GM19397 (cell line): Measurements from ENCODE around the gene VEPH1.

Experiments used
- ATAC-seq: cut with Tn5 transposase; IDR thresholded peaks from one replicate; pipeline ENCODE4 v1.9.1; 2021; ENCODE audit warnings: mild to moderate bottlenecking, moderate library complexity; ENCODE audit not compliant: unreplicated experiment

VEPH1 gene

GRCh38 chr3:157313186-157313585, 190.0 kb downstream of the VEPH1 start:
- ATAC-seq = no peak

GRCh38 chr3:157312376-157312745, 190.9 kb downstream of the VEPH1 start:
- ATAC-seq = no peak

- no peak for ATAC-seq
These were observed 191.4 kb downstream of the VEPH1 start for GRCh38 chr3:157311633-157312375.

- ATAC-seq = no peak
These were observed 192.7 kb downstream of the VEPH1 start for GRCh38 chr3:157310329-157311052.

- no peak for ATAC-seq
These were observed 196.7 kb downstream of the VEPH1 start for GRCh38 chr3:157306502-157306901.

- no peak for ATAC-seq
These were observed 197.8 kb downstream of the VEPH1 start for GRCh38 chr3:157305392-157305791.

- no peak for ATAC-seq
These were observed 201.5 kb downstream of the VEPH1 start for GRCh38 chr3:157301755-157302154.

- no peak for ATAC-seq
These were observed 202.1 kb downstream of the VEPH1 start for GRCh38 chr3:157300981-157301663.

GRCh38 chr3:157300094-157300493, 203.1 kb downstream of the VEPH1 start:
- ATAC-seq = no peak

- no peak for ATAC-seq
These were observed 205.8 kb downstream of the VEPH1 start for GRCh38 chr3:157297328-157297915.

- ATAC-seq = no peak
These were observed 208.3 kb downstream of the VEPH1 start for GRCh38 chr3:157294953-157295352.

GRCh38 chr3:157294491-157294890, 208.7 kb downstream of the VEPH1 start:
- ATAC-seq = no peak

GRCh38 chr3:157290766-157291165, 212.4 kb downstream of the VEPH1 start:
- ATAC-seq = no peak

- ATAC-seq = no peak
These were observed 217.2 kb downstream of the VEPH1 start for GRCh38 chr3:157285966-157286365.

- no peak for ATAC-seq
These were observed 218.1 kb downstream of the VEPH1 start for GRCh38 chr3:157285141-157285540.

- no peak for ATAC-seq
These were observed 218.5 kb downstream of the VEPH1 start for GRCh38 chr3:157284688-157285087.

- ATAC-seq = no peak
These were observed 220.7 kb downstream of the VEPH1 start for GRCh38 chr3:157282261-157283191.

- ATAC-seq = no peak
These were observed 222.4 kb downstream of the VEPH1 start for GRCh38 chr3:157280786-157281185.

GRCh38 chr3:157280354-157280753, 222.9 kb downstream of the VEPH1 start:
- no peak for ATAC-seq

- ATAC-seq = no peak
These were observed 224.0 kb downstream of the VEPH1 start for GRCh38 chr3:157279237-157279636.
